Activated CD8-positive, alpha-beta T cell treated with anti-CD3 and anti-CD28 coated beads for 36 hours (primary cell): ENCODE measurements around the gene NME3. TPM values are rescaled to one million over a fixed set of nuclear protein-coding genes. Genes with fewer than 3 reads are reported as not detected.

Source experiments
- ATAC-seq: fragments of 200-7000 bp; cut with Tn5 transposase; one replicate; pipeline ENCODE4 v1.10.0; 2021; ENCODE audit warnings: mild to moderate bottlenecking, moderate library complexity
- CTCF ChIA-PET: fragments of 350-600 bp; sonication (Branson Sonifier 250); formaldehyde crosslinking; loops from one replicate; lab custom pipeline; 2021; ENCODE audit warnings: antibody characterized with exemption; lab: Charles Lee
- POLR2A ChIA-PET: fragments of 350-600 bp; sonication (Branson Sonifier 250); formaldehyde crosslinking; loops from one replicate; lab custom pipeline; 2021; ENCODE audit warnings: antibody characterized with exemption; lab: Charles Lee
- DNase-seq: peaks from one replicate; pipeline ENCODE4 v3.0.0-alpha.2; 2020
- H3K27ac Mint-ChIP-seq: one replicate; pipeline ENCODE4 v1.8.0; 2021; ENCODE audit warnings: mild to moderate bottlenecking, mixed read lengths
- H3K27me3 Mint-ChIP-seq: one replicate; pipeline ENCODE4 v1.8.0; 2021; ENCODE audit warnings: mixed read lengths
- H3K36me3 Mint-ChIP-seq: one replicate; pipeline ENCODE4 v1.8.0; 2021; ENCODE audit warnings: low read depth, mixed read lengths
- H3K4me1 Mint-ChIP-seq: one replicate; pipeline ENCODE4 v1.8.0; 2021; ENCODE audit warnings: low read depth, mixed read lengths
- H3K4me3 Mint-ChIP-seq: one replicate; pipeline ENCODE4 v1.8.0; 2021; ENCODE audit warnings: mild to moderate bottlenecking, moderate library complexity, mixed read lengths
- H3K9me3 Mint-ChIP-seq: one replicate; pipeline ENCODE4 v1.8.0; 2021; ENCODE audit warnings: mixed read lengths
- CTCF ChIP-seq: fragments of 200-600 bp; IDR thresholded peaks from one replicate; pipeline ENCODE4 v1.8.0; 2022; ENCODE audit warnings: antibody characterized with exemption, mild to moderate bottlenecking
- intact Hi-C: fragments of 100-400 bp; cut with micrococcal nuclease; formaldehyde crosslinking; loops from one replicate; pipeline ENCODE4 v1.10.0; 2022
- total RNA-seq, 2 experiments: library from RNA; stranded (reverse); gene quantifications; one replicate each; pipeline ENCODE4 v1.2.3, GENCODE V29; 2021

Gene NME3
- total RNA-seq, 2 experiments from 2014 or later: 37.8 to 39.6 TPM

- Mint-ChIP-seq H3K4me1 (no peaks in the 10 kb centered on the region), H3K27ac (no peak overlapping the region), H3K9me3 (no peaks in the 10 kb centered on the region), H3K36me3 (peaks cover 3% of the 10 kb centered on the region), H3K27me3 (no peaks in the 10 kb centered on the region), H3K4me3 (no peak overlapping the region)
- intact Hi-C loops: no loop called here
- ATAC-seq: no peak
- TF ChIP-seq CTCF: no peak
- no peak for DNase-seq
- ChIA-PET POLR2A (no interaction called here), CTCF (no interaction called here)
These were observed 39.3 kb downstream of the NME3 start for GRCh38 chr16:1732071-1732470.

GRCh38 chr16:1731603-1732002, 39.7 kb downstream of the NME3 start:
- Mint-ChIP-seq H3K27ac (no peak overlapping the region), H3K9me3 (no peaks in the 10 kb centered on the region), H3K4me3 (no peak overlapping the region), H3K4me1 (no peaks in the 10 kb centered on the region), H3K36me3 (peaks cover 7% of the 10 kb centered on the region), H3K27me3 (no peaks in the 10 kb centered on the region)
- ATAC-seq: no peak
- ChIA-PET POLR2A (no interaction called here), CTCF (no interaction called here)
- no peak for DNase-seq
- TF ChIP-seq CTCF: no peak
- intact Hi-C loops: no loop called here

- Mint-ChIP-seq H3K27ac (no peak overlapping the region), H3K4me3 (no peak overlapping the region), H3K9me3 (no peaks in the 10 kb centered on the region), H3K4me1 (no peaks in the 10 kb centered on the region), H3K27me3 (no peaks in the 10 kb centered on the region), H3K36me3 (peaks cover 7% of the 10 kb centered on the region)
- POLR2A ChIA-PET: no interaction called here
- TF ChIP-seq CTCF: no peak
- CTCF ChIA-PET: no interaction called here
- intact Hi-C loops: no loop called here
- ATAC-seq (no peak), DNase-seq (no peak)
These were observed 40.3 kb downstream of the NME3 start for GRCh38 chr16:1731073-1731472.

GRCh38 chr16:1729445-1729844, 41.9 kb downstream of the NME3 start:
- H3K4me3 Mint-ChIP-seq: no peak overlapping the region
- no peaks in the 10 kb centered on the region for H3K9me3 Mint-ChIP-seq
- TF ChIP-seq CTCF: no peak
- POLR2A ChIA-PET: no interaction called here
- CTCF ChIA-PET: interaction anchor here (1.2 kb wide), 1 partner anchor 23 kb away, joined by 3 read pairs; the partner anchor contains the start of gene MAPK8IP3
- DNase-seq (no peak), ATAC-seq (no peak)
- no peaks in the 10 kb centered on the region for H3K27me3 Mint-ChIP-seq
- peaks cover 7% of the 10 kb centered on the region for H3K36me3 Mint-ChIP-seq
- H3K4me1 Mint-ChIP-seq: no peaks in the 10 kb centered on the region
- intact Hi-C loops: no loop called here
- H3K27ac Mint-ChIP-seq: no peak overlapping the region

GRCh38 chr16:1729026-1729425, 42.3 kb downstream of the NME3 start:
- no peak overlapping the region for H3K4me3 Mint-ChIP-seq
- H3K9me3 Mint-ChIP-seq: no peaks in the 10 kb centered on the region
- no peak for TF ChIP-seq CTCF
- no peaks in the 10 kb centered on the region for H3K4me1 Mint-ChIP-seq
- intact Hi-C loops: no loop called here
- H3K27me3 Mint-ChIP-seq: no peaks in the 10 kb centered on the region
- no peak overlapping the region for H3K27ac Mint-ChIP-seq
- peaks cover 7% of the 10 kb centered on the region for H3K36me3 Mint-ChIP-seq
- ATAC-seq (no peak), DNase-seq (no peak)
- ChIA-PET CTCF (interaction anchor here (1.3 kb wide), 1 partner anchor 23 kb away, joined by 4 read pairs; no protein-coding TSS in a partner anchor), POLR2A (interaction anchor here (0.6 kb wide), 1 partner anchor 218 kb away, joined by 3 read pairs; no protein-coding TSS in a partner anchor)
